Hindlimb muscle (tissue), 1 donor: Measurements from ENCODE around the gene PRDM16. TPM values are rescaled to one million over a fixed set of nuclear protein-coding genes. Genes with fewer than 3 reads are reported as not detected.

Experiments
- DNase-seq: peaks from one replicate; pipeline ENCODE4 v3.0.0-alpha.2; 2013
- polyA plus RNA-seq: library from polyadenylated mRNA; unstranded; fragments of 120-200 nt; gene quantifications from one replicate; pipeline ENCODE4 v1.2.1, GENCODE V29; 2013; ENCODE audit not compliant: insufficient read length

PRDM16 gene
- polyA plus RNA-seq, 1 donor = 0.80 TPM

DNA sequence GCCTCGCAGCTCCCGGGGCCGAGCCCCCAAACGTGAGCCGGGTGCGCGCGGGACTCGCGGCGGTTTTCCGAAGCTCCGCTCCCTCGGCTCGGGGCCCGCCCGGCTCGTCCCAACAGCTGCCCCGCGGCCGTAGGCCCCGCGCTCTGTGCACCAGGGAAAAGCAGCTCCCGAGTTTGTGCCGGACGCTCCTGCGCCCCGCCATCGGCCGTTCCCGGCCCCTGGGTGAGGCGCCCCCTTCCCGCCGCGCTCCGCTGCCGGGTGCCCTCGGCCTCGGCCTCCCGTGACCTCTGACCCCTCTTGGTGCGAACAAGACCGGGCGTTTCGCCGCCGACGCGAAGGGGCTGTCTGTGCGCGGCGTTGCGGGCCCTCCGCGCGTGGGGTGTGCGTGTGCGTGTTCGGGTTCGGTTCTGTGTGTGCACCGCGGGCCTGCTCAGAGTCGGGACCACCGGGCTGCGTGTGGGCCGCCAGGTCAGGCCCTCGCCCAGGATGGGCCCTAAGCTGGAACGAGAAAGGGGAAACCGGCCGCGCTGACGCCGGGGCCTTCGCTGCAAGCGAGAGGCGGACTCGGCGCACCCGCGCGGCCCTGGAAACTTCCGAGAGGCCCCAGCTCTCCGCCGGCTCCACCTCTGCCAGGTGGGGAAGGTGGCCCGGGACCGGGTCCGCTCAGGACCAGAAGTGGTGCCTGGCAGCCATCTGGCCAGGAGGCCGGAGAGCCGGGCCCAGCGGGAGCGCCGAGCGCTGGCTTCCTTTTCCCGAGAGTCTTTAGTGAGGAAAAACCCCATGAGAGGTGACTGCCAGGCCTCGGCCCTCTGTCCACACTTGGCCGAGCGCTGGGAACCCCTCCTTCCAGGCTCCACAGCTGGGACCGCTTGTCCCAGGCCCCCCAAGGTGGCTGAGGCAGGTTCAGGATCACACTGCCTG lies 1.9 kb downstream of the PRDM16 start:
- no peak for DNase-seq

- no peak for DNase-seq
Measured at GRCh38 chr1:3071565-3072390, 2.8 kb downstream of the PRDM16 start.

DNA sequence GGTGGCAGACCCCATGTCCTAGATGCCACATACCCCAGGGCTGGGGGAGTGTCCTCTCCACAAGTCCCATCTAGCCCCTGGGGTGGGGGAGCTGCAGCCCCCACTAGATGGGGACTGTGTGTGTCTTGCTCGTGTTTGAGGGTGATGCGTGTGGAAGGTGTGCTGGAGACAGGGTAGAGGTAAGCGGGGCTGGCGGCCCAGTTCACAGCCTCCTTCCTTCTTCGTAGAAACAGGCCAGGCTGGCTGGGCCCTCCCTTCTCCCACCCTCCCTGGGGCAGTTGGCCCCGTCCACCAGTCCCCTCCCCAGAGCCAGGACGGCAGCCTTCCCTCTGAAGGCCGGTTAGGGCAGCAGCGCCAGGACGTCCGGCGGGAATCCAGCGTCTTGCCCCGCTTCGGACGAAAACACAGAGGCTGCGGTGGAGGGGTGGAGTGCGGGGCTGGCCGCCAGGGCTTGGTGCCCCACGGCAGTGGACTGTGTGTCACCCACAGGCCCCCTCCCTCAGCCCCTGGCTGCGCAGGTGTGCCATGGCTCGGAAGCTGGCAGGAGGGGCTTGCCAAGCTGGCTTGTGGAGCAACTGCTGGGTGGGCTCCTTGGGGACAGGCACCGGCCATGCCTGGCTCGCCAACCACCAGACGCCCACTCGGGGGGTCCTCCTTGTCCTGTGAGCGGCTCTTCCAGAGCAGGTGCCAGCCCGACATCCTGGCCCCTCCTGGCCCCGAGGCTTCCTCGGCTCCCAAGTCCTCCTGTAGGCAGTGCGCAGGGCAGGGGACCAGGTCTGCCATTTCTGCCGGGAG lies 3.6 kb downstream of the PRDM16 start:
- DNase-seq = no peak

- DNase-seq = no peak
Measured at GRCh38 chr1:3073186-3073488, 4.1 kb downstream of the PRDM16 start.

GRCh38 chr1:3073489-3074296 lies 4.7 kb downstream of the PRDM16 start:
- DNase-seq = no peak

DNA sequence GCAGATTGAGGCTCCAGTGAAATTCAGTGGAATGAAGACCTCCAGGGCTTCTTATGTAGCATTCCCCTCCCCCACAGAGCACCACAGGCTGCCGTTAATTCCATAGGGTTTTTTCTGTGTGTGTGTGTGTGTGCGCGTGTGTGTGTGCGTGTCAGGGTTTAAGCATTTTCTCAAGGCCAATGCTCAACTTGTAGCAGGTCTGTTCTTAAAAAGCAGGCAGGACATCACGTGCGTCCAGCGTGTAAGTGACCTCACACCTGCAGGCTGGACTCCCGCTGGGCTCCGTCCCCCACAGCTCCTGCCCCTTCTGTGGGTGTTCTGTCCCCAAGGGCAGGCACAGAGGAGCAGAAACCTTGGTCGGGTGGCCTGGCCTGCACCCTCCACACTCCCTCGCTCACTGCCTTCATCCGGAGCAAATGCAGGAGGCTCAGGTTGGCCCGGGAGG lies 5.3 kb downstream of the PRDM16 start:
- no peak for DNase-seq

DNA sequence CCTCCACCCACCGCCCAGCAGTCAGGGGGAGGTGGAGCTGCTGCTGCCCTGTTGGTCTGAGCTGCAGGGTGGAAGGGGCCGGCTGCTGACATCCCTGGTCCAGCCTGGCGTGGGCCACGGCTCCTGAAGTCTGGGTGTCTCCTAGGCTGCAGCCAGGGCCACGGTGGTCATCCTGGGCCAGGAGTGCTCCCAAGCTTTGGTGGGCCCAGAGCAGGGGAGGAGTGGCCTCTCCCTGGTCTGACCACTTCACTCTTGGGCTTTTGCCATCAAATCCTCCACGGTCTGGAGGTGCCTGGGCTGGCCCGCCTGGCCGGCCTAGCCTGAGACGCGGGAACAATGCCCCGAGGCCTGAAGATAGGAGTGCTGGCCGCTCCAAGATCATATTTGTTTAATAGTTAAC lies 5.8 kb downstream of the PRDM16 start:
- DNase-seq = no peak

DNA sequence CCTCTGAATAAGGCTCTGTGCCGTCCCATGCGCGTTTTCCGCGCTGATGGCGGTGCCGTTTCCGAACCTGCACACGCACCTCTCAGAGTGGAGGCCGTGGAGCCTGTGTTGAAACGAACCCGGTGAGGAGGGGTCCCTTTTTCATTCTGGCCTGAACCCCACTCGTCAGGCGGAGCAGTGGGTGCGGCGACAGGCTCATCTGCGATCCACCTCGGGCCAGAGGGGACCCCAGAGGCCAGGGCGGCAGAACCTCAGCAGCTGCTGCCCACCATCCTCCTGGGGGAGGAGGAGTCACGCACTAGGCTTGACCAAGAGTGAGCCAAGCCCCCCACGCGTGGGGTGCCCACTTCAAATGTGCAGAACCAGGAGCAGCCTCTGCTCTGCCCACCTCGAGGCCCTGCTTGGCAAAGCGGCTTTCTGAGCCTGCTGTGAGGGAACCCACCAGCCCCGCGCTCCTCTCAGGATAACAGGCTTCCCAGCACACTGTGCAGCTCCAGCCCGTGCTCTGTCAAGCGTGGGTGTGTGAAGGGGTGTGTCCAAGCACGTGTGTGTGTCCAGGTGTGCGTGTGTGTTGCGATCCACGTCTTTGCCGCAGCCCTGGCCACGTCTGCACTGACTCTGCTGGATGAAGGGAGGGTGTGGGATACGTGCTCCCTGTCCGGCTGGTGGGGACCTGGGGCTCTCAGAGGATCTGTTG lies 6.8 kb downstream of the PRDM16 start:
- no peak for DNase-seq

- DNase-seq = no peak
Measured at GRCh38 chr1:3076363-3076740, 7.3 kb downstream of the PRDM16 start.

DNA sequence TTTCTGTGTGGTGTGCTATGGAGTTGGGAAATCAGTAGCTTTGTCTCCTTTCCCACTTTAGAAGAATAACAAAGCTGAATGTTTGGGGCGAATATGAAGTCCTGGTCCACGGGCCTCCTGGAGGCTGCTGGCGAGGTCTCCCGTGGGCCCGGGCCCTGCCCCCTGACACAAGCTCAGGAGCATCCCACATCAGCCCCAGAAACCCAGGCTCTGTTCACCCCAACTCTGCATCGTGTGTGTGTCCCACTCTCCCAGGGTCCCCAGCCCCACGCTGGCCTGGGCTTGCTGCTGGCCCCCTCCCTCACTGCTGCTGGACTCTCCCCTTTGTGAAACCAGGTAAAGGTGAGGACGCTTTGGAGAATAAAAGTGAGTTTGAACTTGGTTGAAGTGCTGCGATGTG lies 8.1 kb downstream of the PRDM16 start:
- no peak for DNase-seq

GRCh38 chr1:3077561-3077960 lies 8.6 kb downstream of the PRDM16 start:
- DNase-seq = no peak

GRCh38 chr1:3078430-3078861 lies 9.4 kb downstream of the PRDM16 start:
- no peak for DNase-seq

DNA sequence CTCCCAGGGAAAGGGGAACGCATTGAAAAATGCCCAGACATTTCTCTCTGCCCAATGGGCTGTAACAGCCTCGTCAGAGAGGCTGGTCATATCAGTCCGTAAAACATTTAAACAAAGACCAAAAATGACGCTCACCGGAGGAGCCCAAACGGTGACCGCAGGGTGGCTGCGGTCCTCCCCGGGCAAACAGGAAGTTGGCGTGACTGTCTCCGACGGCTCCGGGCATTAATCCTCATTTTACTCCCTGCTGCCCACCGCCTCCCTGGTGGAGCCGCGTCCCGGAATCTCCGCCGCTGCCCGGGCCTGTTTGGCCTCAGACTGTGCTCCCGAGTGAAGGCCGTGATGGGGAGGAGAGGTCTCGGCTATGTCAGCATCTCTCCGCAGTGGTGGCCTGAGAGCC lies 9.9 kb downstream of the PRDM16 start:
- no peak for DNase-seq

- no peak for DNase-seq
Measured at GRCh38 chr1:3079381-3080052, 10.5 kb downstream of the PRDM16 start.

DNA sequence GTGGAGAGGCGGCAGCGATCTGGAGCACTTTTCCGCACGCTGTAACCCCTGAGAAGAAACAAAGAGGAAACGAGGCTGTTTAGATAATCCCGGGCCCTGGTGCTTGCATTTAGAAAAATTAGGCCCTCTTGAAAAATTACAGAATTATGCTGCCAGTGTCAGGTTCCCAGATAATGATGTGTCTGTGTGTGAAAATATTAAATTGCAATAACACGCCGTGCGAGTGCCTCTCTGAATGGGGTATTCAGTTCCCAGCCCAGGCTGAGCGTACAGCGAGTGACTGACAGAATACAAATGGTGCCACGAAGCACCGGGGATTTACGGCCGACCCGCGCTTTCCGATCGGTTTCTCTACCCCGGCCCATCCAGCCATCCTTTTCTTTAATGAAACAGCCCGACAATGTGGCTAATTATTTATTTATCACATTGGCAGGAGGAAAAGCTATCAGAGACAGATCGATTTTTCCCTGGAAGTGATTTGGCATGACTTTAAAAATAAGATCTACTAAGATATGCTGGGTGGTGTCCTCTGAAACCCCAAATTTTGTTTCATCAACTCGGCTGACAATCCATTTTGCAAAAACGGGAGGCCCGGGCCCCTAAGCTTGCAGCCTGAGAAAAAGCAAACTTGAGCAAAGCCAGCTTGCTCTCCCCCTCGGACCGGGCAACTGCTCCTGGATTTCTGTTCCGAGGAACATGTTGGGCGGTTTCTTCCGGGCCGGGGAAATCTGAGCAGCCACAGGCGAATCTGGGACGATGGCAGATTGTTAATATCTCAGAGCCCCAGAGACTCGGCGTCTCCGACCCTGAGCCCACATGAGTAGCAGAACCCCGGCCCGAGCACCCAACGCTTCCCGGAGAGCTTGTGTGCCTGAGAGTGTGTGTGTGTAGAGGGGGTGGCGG lies 11.3 kb downstream of the PRDM16 start:
- no peak for DNase-seq

GRCh38 chr1:3081171-3081683 lies 12.2 kb downstream of the PRDM16 start:
- DNase-seq = no peak

GRCh38 chr1:3082051-3082450 lies 13.0 kb downstream of the PRDM16 start:
- DNase-seq = no peak

- no peak for DNase-seq
Measured at GRCh38 chr1:3082571-3083516, 13.8 kb downstream of the PRDM16 start.
